Renal cortical epithelial cell (primary cell): ENCODE results near the gene EIF4A2. TPM values are rescaled to one million over a fixed set of nuclear protein-coding genes. Genes with fewer than 3 reads are reported as not detected.

Source experiments
- DNase-seq: peaks from one replicate; pipeline ENCODE4 v3.0.0-alpha.2; 2011; ENCODE audit warnings: low read depth
- total RNA-seq: library from RNA; depleted of rRNA; stranded (reverse); fragments of >200 nt; gene quantifications from 2 replicates; pipeline ENCODE4 v1.2.3, GENCODE V29; 2014

The EIF4A2 gene
- 725 and 842 TPM in 2 replicates for total RNA-seq

GRCh38 chr3:186783058-186783730 lies at the start of gene EIF4A2:
Gene EIF4A2 (plus strand): TSS chr3:186783577. CDS start chr3:186783611, 34 bp downstream.
- DNase-seq: peak; percentile 51

GRCh38 chr3:186742618-186743380 lies 40.6 kb upstream of the EIF4A2 start:
- peak; percentile 56 for DNase-seq

GRCh38 chr3:186743666-186744065 lies 39.7 kb upstream of the EIF4A2 start:
- DNase-seq: no peak

- DNase-seq: peak; percentile 54
These were observed 37.4 kb upstream of the EIF4A2 start for GRCh38 chr3:186746008-186746407.

DNA sequence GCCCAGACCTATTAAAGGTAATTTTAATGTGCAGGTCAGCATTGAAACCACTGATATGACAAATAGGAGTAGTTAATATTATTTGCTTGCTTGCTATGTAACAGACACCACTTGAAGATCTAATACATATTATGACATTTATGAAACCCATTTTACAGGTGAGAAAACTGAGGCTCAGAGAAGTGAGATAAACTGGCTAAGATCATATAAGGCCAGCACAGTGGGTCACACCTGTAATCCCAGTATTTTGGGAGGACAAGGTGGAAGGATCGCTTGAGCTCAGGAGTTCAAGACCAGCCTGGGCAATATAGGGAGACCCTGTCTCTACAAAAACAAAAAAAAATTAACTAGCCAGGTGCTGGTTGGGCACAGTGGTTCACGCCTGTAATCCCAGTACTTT lies 33.1 kb upstream of the EIF4A2 start:
- no peak for DNase-seq

DNA sequence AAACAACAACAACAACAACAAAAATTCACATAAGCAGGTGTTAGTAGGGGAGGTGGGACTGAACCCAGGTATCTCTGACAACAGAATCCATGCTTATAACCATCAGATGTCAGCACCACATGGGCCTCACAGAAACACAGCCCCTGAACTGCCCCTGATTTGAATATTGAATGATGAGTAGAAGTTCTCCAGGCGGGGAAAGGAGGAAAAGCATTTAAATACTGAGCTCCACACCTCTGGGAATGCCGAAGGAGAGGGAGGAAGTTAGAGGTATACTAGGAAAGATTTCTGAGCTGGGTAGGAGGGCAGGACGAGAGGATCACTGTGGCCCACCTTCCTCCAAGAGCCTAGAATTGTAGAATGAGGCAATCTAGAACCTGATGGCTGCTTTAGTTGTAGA lies 31.9 kb upstream of the EIF4A2 start:
- DNase-seq: no peak

- DNase-seq: no peak
These were observed 29.4 kb upstream of the EIF4A2 start for GRCh38 chr3:186754006-186754405.

GRCh38 chr3:186754871-186755270 lies 28.5 kb upstream of the EIF4A2 start:
- no peak for DNase-seq

DNA sequence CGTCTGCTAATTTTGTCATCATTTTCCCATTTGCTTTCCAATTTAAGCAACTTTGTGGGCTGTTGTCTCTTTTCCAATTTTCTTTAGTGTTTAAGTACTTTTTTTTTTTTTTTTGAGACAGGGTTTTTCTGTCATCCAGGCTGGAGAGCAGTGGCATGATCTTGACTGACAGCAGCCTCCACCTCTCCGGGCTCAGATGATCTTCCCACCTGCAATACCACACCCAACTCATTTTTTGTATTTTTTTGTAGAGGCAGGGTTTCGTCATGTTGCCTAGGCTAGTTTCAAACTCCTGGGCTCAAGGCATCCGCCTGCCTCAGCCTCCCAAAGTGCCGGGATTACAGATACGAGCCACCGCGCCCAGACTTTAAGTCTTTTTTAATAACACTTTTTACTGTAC lies 26.2 kb upstream of the EIF4A2 start:
- DNase-seq: no peak

DNA sequence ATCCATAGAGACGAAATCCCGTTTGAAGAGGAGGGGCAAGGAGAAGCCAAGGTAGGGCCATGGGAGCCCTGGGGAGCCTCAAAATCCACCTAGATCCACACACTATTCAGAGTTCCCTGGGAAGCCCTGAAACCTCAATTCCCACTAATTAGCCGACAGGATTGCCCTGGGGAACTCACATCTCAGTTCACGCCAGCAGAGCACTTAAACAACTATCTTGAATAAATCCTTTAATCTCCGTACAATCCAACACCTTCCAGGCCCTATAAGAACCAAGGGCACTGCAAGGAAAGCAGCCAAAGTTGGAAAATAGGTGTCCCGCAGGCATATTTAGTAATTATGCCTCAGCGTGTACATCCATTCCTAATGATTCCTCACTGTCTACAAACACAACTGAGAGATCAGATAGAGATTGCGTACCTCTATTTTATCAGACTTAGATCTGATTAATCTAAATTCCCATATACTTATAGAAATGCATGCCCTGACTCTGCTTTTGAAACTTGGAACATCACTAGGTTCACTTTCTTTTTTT lies 25.6 kb upstream of the EIF4A2 start:
- DNase-seq: no peak

- no peak for DNase-seq
These were observed 24.0 kb upstream of the EIF4A2 start for GRCh38 chr3:186759231-186759930.

GRCh38 chr3:186760141-186760833 lies 23.1 kb upstream of the EIF4A2 start:
- peak; percentile 93 for DNase-seq

GRCh38 chr3:186760897-186761447 lies 22.4 kb upstream of the EIF4A2 start:
- no peak for DNase-seq

DNA sequence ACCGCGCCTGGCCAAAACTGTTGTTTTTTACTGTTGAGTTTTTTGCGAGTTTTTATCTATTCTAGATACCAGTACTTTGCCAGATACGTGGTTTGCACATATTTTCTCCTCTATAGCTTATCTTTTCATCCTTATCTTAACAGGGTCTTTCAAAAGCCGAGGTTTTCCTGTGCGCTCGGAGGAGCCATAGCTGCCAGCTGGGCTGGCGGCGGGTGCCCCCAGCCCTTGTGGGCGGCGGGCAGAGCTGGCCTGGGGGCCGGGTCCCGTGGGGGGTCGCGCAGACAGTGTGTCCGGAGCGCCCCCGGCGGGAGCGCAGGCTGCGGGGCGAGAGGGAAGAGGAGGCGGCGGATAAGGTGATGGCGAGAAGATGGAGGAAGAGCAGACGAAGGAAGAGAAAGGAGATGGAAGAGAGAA lies 11.1 kb upstream of the EIF4A2 start:
- DNase-seq: no peak

GRCh38 chr3:186772701-186773417 lies 10.5 kb upstream of the EIF4A2 start:
- peak; percentile 19 for DNase-seq

- DNase-seq: no peak
These were observed 7.4 kb upstream of the EIF4A2 start for GRCh38 chr3:186775999-186776398.

DNA sequence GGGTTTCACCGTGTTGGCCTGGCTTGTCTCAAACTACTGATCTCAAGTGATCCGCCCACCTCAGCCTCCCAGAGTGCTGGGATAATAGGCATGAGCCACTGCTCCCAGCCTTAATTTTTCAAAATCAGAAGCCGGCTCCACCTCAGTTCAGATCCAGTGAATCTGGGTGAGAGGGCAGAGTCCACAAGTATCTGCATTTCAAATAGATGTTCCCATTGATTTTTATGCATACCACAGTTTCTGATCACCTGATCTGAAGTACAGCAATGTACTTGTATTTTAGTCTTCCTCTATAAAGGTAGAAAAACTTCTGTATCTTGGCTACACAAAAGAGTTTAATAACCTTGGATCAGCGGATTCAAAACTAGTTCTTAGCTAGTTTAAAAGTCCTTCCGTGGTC lies 4.2 kb upstream of the EIF4A2 start:
- DNase-seq: no peak

- DNase-seq: peak; percentile 40
These were observed 777 bp upstream of the EIF4A2 start for GRCh38 chr3:186782542-186783057.

DNA sequence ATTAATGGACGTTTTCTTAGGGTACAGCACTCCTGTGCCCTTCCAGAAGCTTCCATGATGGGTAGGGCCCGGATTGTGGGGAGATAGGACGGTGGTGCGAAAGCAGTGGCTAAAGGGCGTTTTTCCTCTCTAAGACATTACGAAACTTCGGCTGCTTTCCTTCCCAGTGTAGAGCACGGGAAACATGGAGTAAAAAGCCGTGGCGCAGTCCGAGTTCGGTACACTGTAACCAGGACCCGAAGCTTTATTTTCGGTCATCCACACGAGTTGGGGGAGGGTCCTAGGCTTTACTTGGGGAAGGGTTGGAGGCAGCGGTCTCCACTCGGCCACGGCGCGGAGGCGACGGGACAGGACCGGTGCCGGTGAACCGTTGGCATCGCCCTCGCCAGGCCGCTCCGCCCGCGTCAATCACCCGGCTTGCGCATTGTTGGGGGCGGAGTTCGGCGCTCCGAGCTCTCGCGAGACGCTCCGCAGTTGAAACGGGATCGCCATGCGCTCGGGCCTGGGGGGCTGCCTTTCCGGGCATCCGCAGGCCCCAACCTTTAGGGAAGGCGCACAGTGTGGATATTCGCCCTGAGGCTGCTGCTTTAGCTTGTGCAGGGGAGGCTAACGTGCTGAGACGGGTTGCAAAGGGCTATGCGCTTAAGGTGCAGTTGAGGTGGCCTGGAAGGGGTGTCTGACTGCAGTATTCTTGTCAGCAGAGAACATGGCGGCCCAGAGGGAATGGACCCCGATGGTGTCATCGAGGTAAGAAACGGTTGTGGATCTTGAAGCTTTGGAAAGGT lies 546 bp downstream of the EIF4A2 start:
- DNase-seq: peak; percentile 47
